ENCODE results near the gene PRM1. TPM values are rescaled to one million over a fixed set of nuclear protein-coding genes. Genes with fewer than 3 reads are reported as not detected.

The PRM1 gene
- total and polyA plus RNA-seq, 2 of the 13 experiments (the other 11 are each of a cell fraction or from before 2014, with no cell fraction given), result not detected

DNA sequence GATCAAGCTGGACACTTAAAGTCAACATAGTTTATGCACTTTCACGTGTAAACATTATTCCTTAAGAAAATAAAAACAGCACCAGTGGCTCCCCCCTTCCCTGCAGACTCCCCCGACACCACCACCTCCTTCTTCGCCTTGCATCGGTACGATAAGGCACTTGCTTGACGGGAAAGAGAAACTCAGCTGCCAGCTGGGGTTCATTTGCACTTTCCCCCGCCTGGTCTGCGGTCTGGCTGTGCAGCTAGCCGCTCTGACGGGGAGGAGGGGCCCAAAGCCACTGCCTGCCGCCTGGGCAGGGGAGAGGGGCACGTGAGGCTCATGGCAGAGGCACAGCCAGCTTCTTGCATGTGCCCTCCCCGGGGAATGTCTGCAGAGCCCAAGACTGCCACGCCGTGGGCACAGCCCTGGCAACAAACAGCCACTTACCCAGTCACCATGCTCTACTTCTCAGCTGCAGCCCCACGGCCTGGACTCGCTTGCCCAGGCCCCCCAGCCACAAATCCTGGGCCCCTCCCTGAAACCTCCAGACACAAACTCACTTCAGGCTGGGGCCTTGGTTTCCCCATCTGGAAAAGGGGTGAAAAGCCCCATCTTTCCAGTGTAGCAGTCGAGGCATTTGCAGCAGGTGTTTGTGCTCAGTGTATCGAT, 16.5 kb upstream of the PRM1 start (continued):
- TF ChIP-seq ZNF570 (CRISPR knock-in tag; IDR thresholded peaks at IDR 0.05; ENCODE audit: borderline replicate concordance), result no peak
- peak; percentile 100 for TF ChIP-seq HNRNPL (IDR thresholded peaks at IDR 0.05; ENCODE audit: low read depth, low read length)
- no peak for TF ChIP-seq GPN1 (CRISPR knock-in tag; IDR thresholded peaks at IDR 0.05; ENCODE audit: borderline replicate concordance)
- TF ChIP-seq JUNB (CRISPR knock-in tag; IDR thresholded peaks at IDR 0.05; ENCODE audit: borderline replicate concordance), result no peak
- peak; percentile 67 for TF ChIP-seq RBAK (CRISPR knock-in tag; IDR thresholded peaks at IDR 0.05)
- peak; percentile 37; the same call in 1 of the 2 replicates for TF ChIP-seq ZNF121 (CRISPR knock-in tag; IDR thresholded peaks at IDR 0.05)
- peak; percentile 91 for TF ChIP-seq SALL2 (CRISPR knock-in tag; IDR thresholded peaks at IDR 0.05)
- TF ChIP-seq SATB2 (CRISPR knock-in tag; IDR thresholded peaks at IDR 0.05), result no peak
- TF ChIP-seq PATZ1 (CRISPR knock-in tag; IDR thresholded peaks at IDR 0.05), result peak; percentile 90
- no peak for TF ChIP-seq MLLT10 (CRISPR knock-in tag; IDR thresholded peaks at IDR 0.05)
- peak; percentile 70 for TF ChIP-seq IKZF4 (CRISPR knock-in tag; IDR thresholded peaks at IDR 0.05; ENCODE audit: borderline replicate concordance, low read depth, not compliant biosample characterization)
- peak; percentile 32; the same call in 1 of the 2 replicates for TF ChIP-seq IRX3 (CRISPR knock-in tag; IDR thresholded peaks at IDR 0.05; ENCODE audit: borderline replicate concordance, low read depth)
- no peak; the same call in 1 of the 2 replicates for TF ChIP-seq DMAP1 (CRISPR knock-in tag; IDR thresholded peaks at IDR 0.05)
- TF ChIP-seq, protein P1, sequence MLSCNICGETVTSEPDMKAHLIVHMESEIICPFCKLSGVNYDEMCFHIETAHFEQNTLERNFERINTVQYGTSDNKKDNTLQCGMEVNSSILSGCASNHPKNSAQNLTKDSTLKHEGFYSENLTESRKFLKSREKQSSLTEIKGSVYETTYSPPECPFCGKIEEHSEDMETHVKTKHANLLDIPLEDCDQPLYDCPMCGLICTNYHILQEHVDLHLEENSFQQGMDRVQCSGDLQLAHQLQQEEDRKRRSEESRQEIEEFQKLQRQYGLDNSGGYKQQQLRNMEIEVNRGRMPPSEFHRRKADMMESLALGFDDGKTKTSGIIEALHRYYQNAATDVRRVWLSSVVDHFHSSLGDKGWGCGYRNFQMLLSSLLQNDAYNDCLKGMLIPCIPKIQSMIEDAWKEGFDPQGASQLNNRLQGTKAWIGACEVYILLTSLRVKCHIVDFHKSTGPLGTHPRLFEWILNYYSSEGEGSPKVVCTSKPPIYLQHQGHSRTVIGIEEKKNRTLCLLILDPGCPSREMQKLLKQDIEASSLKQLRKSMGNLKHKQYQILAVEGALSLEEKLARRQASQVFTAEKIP (CRISPR knock-in tag; IDR thresholded peaks at IDR 0.05; ENCODE audit: borderline replicate concordance), result no peak
- no peak for TF ChIP-seq ZNF234 (CRISPR knock-in tag; conservative IDR thresholded peaks at IDR 0.05)
- TF ChIP-seq ZNF557 (CRISPR knock-in tag; IDR thresholded peaks at IDR 0.05), result no peak
- TF ChIP-seq ZNF740 (CRISPR knock-in tag; IDR thresholded peaks at IDR 0.05), result peak; percentile 68; the same call in 1 of the 2 replicates
- TF ChIP-seq SRSF9 (IDR thresholded peaks at IDR 0.05; ENCODE audit: borderline replicate concordance, insufficient read depth, low read depth, low read length, poor library complexity, severe bottlenecking), result no peak
- no peak for TF ChIP-seq ZNF496 (CRISPR knock-in tag; IDR thresholded peaks at IDR 0.05; ENCODE audit: insufficient replicate concordance)
- no peak; the same call in 1 of the 2 replicates for TF ChIP-seq SPEN (CRISPR knock-in tag; IDR thresholded peaks at IDR 0.05; ENCODE audit: low read depth)
- no peak for TF ChIP-seq TAF15 (IDR thresholded peaks at IDR 0.05; ENCODE audit: low read depth, low read length, poor library complexity, severe bottlenecking)
- TF ChIP-seq ZFYVE20 (CRISPR knock-in tag; IDR thresholded peaks at IDR 0.05; ENCODE audit: borderline replicate concordance, low read depth), result no peak
- TF ChIP-seq HMG20A (CRISPR knock-in tag; IDR thresholded peaks at IDR 0.05; ENCODE audit: borderline replicate concordance), result 0 out of 2 replicates have a peak, but pooled peaks have one; percentile 32
- no peak for TF ChIP-seq TERF1 (CRISPR knock-in tag; IDR thresholded peaks at IDR 0.05)
- peak; percentile 39; the same call in 1 of the 2 replicates for TF ChIP-seq PPARG (CRISPR knock-in tag; conservative IDR thresholded peaks at IDR 0.05)
